Measurements from ENCODE around the gene TBXAS1. TPM values are rescaled to one million over a fixed set of nuclear protein-coding genes. Genes with fewer than 3 reads are reported as not detected.
A peak's percentile ranks its signal among the peaks of the same experiment; 100 is the strongest.

TBXAS1 gene
- total RNA-seq, 1 donor = not detected

- no peak overlapping the region for H3K4me3 ChIP-seq (ENCODE audit: low read depth, low read length)
- peak; percentile 12 for DNase-seq (ENCODE audit: low read depth)
- TF ChIP-seq CTCF (IDR thresholded peaks at IDR 0.05; ENCODE audit: insufficient read depth, low read depth, low read length) = no peak
Measured at GRCh38 chr7:139992353-139993044, 163.4 kb downstream of the TBXAS1 start.

GRCh38 chr7:139993169-139993568 lies 164.1 kb downstream of the TBXAS1 start:
- H3K4me3 ChIP-seq (ENCODE audit: low read depth, low read length) = no peak overlapping the region
- no peak for DNase-seq (ENCODE audit: low read depth)
- TF ChIP-seq CTCF (IDR thresholded peaks at IDR 0.05; ENCODE audit: insufficient read depth, low read depth, low read length) = no peak

GRCh38 chr7:139993592-139993991 lies 164.5 kb downstream of the TBXAS1 start:
- no peak overlapping the region for H3K4me3 ChIP-seq (ENCODE audit: low read depth, low read length)
- no peak for DNase-seq (ENCODE audit: low read depth)
- no peak for TF ChIP-seq CTCF (IDR thresholded peaks at IDR 0.05; ENCODE audit: insufficient read depth, low read depth, low read length)

GRCh38 chr7:139994356-139994755 lies 165.3 kb downstream of the TBXAS1 start:
- no peak for DNase-seq (ENCODE audit: low read depth)
- no peak for TF ChIP-seq CTCF (IDR thresholded peaks at IDR 0.05; ENCODE audit: insufficient read depth, low read depth, low read length)
- H3K4me3 ChIP-seq (ENCODE audit: low read depth, low read length) = no peak overlapping the region

GRCh38 chr7:139995017-139995915 lies 166.2 kb downstream of the TBXAS1 start:
- no peak for TF ChIP-seq CTCF (IDR thresholded peaks at IDR 0.05; ENCODE audit: insufficient read depth, low read depth, low read length)
- no peak overlapping the region for H3K4me3 ChIP-seq (ENCODE audit: low read depth, low read length)

GRCh38 chr7:139998572-139998971 lies 169.5 kb downstream of the TBXAS1 start:
- no peak for TF ChIP-seq CTCF (IDR thresholded peaks at IDR 0.05; ENCODE audit: insufficient read depth, low read depth, low read length)
- no peak overlapping the region for H3K4me3 ChIP-seq (ENCODE audit: low read depth, low read length)
- DNase-seq (ENCODE audit: low read depth) = no peak

More at GRCh38 chr7:139995017-139995915, 166.2 kb downstream of the TBXAS1 start:
- peak; percentile 94 for DNase-seq (ENCODE audit: low read depth)

Data from fibroblast of villous mesenchyme (primary cell).